Activated CD4-positive, alpha-beta T cell treated with anti-CD3 and anti-CD28 coated beads, Interleukin-2, amount 50 U/mL, for 1 hour (primary cell): ENCODE data around the gene PHF24.
"Not testable (repeated sequence)": the region's sequence is repeated elsewhere in the genome, so short reads cannot be mapped to it uniquely, and the experiment has no call there.

Experiments used
- DNase-seq: peaks from one replicate; pipeline ENCODE4 v3.0.0-alpha.2; 2020

The PHF24 gene

DNA sequence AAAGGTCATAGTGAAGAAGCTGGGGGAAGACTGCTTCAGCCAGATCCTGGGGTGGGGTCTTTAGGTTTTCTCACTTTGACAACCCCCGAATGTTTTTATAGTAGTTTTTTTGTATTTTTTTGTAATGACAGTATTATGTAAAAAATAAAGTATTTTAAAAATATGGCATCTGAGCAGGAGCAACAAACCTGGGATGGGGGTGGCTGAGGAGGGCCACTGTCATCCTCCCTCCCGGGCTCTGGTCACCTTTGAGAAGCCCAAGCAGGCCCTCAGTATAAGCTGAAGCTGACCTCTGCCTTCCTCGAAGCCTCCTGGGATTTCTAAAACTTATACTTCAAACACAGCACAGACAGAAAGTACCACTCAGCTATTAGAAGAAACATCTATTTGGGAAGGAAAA lies 40.2 kb downstream of the PHF24 start:
- DNase-seq, result no peak

DNA sequence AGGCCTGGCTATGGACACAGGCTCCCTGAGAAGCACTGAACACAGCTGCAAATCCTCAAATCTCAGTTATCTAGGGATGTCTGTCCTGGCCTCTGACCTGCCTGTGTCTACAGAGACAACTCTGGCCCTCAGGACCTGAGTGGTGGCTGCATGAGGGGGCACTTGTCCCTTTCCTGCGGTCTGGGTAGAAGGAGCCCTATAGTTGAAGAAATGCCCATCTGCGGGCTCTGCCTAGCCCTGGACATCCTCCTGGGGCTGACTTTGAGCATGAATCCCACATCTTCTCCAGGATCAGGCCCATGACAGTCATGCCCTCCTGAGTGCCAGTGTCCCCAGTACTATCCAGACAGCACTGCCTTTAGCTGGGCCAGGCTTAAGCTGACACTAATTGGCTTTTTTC lies 41.5 kb downstream of the PHF24 start:
- DNase-seq, result no peak

DNA sequence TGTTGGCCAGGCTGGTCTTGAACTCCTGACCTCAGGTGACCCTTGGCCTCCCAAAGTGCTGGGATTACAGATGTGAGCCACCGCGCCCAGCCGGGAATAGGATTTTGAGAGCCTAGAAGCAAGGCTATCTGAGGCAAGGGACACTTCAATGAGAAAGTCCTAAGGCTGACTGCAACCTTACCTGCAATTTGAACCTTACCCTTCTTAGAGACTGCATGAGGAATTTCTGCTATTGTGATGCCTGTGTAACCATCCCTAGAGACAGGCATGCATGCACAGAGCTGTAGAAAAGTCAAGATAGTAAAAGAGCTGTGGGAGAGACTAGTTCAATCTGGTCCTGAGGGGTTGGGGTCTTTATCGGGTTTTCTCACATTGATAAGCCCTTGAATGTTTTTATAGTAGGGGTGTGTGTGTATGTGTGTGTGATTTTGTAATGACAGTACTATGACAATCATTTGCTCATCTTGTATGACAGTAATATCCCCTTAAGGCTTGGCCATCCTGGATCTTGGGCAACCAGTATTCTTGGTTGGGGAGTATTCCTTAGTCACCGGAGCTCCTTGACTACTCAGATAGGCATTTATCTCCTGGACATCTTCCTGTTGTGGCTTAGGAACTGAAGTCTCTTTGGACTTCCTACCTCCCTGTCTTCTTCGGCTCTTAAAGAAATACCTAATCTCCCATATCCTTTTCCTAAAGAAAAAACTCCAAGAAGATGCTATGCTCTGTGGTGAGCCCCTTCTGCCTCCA lies 42.6 kb downstream of the PHF24 start:
- DNase-seq, result no peak

DNA sequence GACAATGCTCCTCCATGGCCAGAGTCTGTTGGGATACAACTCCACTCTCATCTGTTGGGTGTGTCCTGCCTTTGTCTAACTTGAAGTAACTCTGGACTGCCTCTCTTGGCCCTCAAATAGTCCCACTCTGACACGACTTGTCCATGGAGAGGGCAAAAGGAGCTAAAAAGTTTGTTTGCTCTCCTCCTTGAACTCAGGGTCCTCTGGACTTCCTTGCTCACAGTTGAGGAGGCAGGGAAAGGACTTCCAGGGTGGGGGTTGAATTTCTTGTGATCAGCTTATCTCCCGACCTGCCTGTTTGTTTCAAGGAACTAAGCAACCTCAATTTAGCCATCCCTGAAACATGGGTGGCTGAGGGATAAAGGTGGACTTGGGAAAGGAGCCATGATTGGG lies 43.2 kb downstream of the PHF24 start:
- DNase-seq, result no peak

DNA sequence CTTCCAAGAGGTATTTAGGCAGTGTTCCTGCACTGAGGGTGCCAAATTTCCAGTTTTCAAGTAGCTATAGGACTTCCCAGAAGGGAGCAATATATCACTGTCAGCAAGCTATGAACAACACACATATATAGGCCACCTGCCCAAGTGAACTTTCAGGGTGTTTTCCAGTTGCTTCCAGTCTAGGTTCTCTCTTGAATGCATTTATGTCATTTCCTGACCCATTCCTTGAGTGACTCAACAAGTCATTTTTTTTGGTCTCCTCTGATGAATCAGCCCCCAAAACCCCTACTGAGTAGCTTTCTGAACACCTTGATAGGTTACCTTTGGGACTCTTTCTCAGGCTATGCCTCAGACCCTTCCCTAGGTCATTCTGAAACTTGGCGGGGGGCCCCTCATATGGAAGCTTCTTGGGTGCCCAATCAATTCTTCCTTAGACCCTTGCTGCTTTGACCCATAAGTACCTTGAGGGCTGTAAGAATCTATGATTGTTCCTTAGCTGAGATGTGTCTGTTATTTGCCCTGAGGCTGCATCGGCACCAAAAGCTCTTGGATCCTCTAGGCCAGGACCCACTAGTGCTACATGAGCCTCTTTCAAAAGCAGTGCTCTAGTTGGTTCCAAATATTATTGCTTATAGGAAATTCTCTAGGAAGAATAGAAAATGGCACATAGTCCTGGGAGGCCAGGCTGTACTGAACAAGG lies 43.9 kb downstream of the PHF24 start:
- DNase-seq, result no peak

DNA sequence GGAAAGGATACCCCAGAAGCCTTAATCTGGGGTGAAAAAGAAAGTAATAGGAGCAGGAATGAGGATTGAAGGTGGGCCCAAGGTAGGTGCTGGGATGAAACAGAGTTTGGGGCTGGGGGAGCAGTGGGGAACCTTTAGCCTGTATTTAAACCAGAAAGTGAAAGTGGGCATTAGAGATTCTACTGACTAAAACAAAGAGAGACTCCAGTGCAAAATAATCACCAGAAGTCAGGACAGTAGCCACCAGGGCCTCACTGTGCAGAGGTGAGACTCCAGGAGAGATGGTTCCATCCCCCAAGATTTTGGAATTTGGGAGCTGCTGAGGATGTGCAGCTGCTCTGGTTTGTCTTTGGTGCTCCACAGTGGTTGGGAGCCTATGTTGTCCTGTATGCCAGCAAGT lies 44.5 kb downstream of the PHF24 start:
- no peak for DNase-seq

DNA sequence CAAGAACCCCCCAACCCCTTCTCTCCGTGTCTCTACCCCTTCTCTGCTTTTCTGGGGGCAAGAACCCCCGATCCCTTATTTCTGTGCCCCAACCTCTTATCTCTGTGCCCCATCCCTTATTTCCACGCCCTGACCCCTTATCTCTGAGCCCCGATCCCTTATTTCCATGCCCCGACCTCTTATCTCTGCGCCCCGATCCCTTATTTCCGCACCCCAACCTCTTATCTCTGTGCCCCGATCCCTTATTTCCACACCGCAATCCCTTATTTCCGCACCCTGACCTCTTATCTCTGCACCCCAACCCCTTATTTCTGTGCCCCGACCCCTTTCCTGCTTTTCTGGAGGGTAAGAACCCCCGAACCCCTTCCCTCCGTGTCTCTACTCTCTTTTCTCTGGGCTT lies 46.2 kb downstream of the PHF24 start:
- not testable (repeated sequence) for DNase-seq

DNA sequence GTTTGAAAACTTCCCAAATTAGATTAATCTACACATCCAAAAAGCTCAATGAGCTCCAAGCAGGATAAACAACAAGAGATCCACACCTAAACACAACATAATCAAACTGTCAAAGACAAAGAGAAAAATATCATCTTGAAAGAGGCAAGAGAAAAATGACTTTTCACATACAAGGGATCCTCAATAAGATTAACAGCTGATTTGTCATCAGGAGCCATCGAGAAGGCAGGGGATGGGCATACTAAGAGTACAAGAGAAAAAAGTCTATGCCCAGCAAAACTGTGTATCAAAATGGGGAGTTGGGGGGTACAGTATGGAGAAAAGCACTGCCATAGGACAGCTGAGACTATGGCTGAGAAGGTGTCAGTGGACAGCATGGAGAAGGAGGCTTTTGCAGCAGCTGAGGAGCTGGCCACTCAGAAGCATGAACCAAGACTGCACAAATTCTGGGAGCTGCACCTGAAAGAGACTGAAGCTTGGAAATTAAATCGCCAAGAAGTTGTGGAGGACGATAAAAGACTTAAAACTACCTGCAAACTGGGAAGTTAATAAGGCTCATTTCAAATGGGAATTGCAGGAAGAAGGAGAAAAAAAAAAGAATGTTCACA lies 52.4 kb downstream of the PHF24 start:
- DNase-seq, result no peak

DNA sequence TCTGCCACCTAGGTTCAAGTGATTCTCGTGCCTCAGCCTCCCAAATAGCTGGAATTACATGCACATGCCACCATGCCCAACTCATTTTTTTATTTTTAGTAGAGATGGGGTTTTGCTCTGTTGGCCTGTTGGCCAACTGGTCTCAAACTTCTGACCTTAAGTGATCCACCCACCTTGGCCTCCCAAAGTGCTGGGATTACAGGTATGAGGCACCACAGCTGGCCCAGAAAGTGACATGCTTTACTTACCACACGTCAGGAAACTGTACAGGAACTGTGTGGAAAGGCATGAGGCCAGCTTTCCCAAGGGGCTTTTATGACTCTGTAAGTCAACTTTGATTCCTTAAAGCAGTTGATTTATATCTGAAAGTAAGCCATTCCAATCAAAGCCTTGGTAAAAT lies 56.4 kb downstream of the PHF24 start:
- no peak for DNase-seq

DNA sequence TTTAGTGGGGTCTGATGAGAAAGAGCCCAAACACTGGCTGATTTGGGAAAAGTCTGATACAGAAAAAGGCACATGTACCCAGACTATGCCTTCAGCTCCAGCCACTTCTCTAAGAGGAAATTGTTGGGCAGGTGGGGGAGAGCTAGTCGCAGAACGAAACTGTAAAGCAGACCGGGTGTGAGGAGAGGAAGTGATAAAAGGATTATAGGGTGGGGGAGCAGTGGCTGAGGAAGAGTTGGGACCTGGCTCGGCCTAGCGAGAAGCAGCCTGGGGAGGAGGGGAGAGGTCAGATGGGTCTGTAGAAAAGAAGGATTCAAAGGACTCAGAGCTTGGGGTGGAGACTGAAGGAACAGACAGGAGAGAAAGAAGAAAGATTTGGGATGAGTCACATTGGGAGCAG lies 65.4 kb downstream of the PHF24 start:
- not testable (repeated sequence) for DNase-seq

DNA sequence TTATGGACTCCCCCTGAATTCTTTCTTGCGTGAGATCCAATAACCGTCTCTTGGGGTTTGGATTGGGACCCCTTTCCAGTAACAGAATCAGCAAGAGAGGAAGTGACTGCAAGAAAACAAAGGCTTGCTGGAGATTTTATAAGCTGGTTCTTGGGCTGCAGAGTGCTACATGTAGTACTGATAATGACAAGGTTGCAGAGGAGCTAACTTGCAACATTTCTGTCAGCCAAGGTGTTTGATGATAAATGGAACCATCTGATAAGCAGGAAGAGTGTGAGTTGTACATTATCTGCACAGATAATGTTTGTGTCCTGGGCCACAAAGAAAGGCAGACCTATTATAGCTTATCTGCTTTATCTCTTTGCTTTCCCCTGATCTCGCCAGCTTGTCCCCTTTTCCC lies 68.6 kb downstream of the PHF24 start:
- no peak for DNase-seq

DNA sequence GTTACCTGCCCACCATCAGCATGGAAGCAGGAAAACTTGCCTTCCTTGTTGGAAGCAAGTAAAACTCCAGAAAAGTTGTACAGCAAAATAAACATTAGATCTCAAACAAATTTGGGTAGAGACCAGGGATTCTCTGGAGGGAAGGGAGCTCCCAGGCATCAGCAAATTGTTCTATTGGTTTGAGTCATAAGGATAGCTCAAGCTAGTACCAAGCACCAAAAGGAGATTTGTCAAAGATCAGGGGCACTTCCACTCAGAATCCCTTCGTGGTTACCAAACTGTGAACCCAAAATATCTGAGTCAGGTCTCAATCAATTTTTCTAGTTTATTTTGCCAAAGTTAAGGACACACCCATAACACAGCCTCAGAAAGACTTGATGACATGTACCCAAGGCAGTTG lies 69.3 kb downstream of the PHF24 start:
- no peak for DNase-seq

DNA sequence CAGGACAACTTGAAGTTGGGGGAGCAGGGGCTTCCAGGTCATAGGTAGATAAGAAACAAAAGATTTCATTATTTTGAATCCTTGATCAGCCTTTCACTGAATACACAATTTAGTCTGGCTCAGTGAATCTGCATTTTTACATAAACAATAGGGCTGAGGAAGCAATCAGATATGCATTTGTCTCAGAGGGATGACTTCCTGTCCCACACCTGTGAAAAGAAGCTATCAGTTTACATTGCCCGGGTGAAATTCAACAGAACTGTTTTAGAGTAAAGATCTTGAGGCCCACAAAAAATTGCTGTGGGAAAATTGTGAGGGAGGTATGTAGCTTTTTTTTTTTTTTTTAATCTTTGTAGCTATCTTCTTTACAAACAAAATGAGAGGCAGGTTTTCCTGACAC lies 69.8 kb downstream of the PHF24 start:
- DNase-seq, result no peak

DNA sequence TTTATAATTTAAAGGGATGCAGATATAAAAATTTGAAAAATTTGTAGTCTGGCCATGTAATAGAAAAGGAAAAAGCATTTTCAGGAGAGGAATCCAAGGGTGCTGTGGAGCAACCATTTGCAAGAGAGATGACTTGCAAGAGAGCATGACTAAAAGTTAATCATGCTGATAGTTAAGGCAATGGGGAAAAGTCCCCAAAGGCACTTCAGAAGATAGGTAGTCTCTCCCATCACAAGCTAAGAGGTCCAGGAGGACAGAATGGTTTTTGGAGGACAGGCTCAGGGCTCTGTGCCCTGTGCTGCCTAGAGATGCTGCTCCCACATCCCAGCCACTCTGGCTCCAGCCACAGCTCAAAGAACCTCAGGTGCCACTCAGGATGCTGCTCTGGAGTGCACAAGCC lies 70.3 kb downstream of the PHF24 start:
- DNase-seq, result no peak

DNA sequence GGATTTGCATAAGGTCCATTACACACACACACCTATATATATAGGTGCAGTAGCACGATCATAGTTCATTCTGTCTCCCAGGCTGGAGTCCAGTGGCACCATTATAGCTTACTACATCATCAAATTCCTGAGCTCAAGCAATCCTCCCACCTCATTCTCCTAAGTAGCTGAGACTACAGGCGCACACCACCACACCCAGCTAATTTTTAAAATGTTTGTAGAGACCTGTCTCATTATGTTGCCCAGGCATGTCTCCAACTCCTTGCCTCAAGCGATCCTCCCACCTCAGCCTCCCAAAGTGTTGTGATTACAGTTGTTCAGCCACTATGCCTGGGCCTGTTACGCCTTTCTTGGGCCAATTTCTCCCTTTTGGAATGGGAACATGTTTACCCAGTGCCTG lies 71.2 kb downstream of the PHF24 start:
- DNase-seq, result no peak

DNA sequence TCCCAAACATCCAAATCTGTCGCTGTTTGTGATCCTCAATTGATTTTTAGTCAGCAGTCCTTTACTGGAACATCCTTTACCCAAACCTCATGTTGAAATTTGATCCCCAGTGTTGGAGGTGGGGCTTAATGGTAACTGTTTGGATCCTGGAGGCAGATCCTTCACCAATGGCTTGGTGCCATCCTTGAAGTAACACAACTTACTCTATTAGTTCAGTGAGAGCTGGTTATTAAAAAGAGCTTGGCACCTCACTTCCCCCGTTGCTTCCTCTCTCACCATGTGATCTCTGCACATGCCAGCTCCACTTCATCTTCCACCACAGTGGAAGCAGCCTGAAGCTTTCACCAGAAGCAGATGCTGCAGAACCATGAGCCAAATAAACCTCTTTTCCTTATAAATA lies 71.8 kb downstream of the PHF24 start:
- DNase-seq, result no peak
